Fibroblast of villous mesenchyme (primary cell): Measurements from ENCODE around the gene NPLOC4. TPM values are rescaled to one million over a fixed set of nuclear protein-coding genes. Genes with fewer than 3 reads are reported as not detected.

ENCODE experiments used
- DNase-seq: peaks from one replicate; pipeline ENCODE4 v3.0.0-alpha.2; 2010; ENCODE audit warnings: low read depth
- H3K4me3 ChIP-seq: 2 replicates; pipeline ENCODE4 v1.5.1; 2011; ENCODE audit warnings: low read depth, mild to moderate bottlenecking, low read length
- CTCF ChIP-seq: IDR thresholded peaks from 2 replicates; pipeline ENCODE4 v1.5.1; 2012; ENCODE audit warnings: low read depth, mild to moderate bottlenecking, low read length; ENCODE audit not compliant: insufficient read depth
- total RNA-seq: library from RNA; depleted of rRNA; stranded (reverse); fragments of >200 nt; gene quantifications from 2 replicates; pipeline ENCODE4 v1.2.3, GENCODE V29; 2012

Gene NPLOC4
- total RNA-seq, 1 donor, result 96.7 TPM

GRCh38 chr17:81556863-81557262, 80.0 kb downstream of the NPLOC4 start:
- DNase-seq, result no peak
- no peak for TF ChIP-seq CTCF
- no peak overlapping the region for H3K4me3 ChIP-seq

GRCh38 chr17:81556175-81556691, 80.7 kb downstream of the NPLOC4 start:
- TF ChIP-seq CTCF, result no peak
- H3K4me3 ChIP-seq, result no peak overlapping the region
- no peak for DNase-seq

- peak; percentile 95 for DNase-seq
- no peak for TF ChIP-seq CTCF
- H3K4me3 ChIP-seq, result peak overlapping the region; percentile 80
These were observed 83.2 kb downstream of the NPLOC4 start for GRCh38 chr17:81553616-81554181.

GRCh38 chr17:81553018-81553615, 83.8 kb downstream of the NPLOC4 start:
- DNase-seq, result peak; percentile 82
- no peak for TF ChIP-seq CTCF
- peak overlapping the region; percentile 80 for H3K4me3 ChIP-seq

GRCh38 chr17:81552244-81553017, 84.5 kb downstream of the NPLOC4 start, which contains the start of gene FAAP100:
TSS of gene FAAP100 (minus strand) at chr17:81552353. CDS start at chr17:81552330, 23 bp downstream.
- TF ChIP-seq CTCF, result no peak
- peak within 1 kb of the TSS; percentile 80 for H3K4me3 ChIP-seq
- DNase-seq, result peak; percentile 80

GRCh38 chr17:81551458-81552243, 85.3 kb downstream of the NPLOC4 start:
- H3K4me3 ChIP-seq, result peak overlapping the region; percentile 80
- peak; percentile 3 for TF ChIP-seq CTCF
- DNase-seq, result peak; percentile 58
